Cardiac fibroblast (primary cell): ENCODE results near the gene AP2A2.

Experiments used
- DNase-seq, 2 donors: peaks; one replicate each; pipeline versions ENCODE4 v3.0.0 to v3.0.0-alpha.2; 2010; ENCODE audit warnings: low read depth in 2 of 2
- H3K4me3 ChIP-seq, 2 donors: replicated peaks in 1 of 2; 1 replicate in 1 of 2; 2 replicates in 1 of 2; pipeline ENCODE4 v1.5.1; 2011; ENCODE audit warnings: low read depth in 2 of 2, low read length in 2 of 2, mild to moderate bottlenecking in 2 of 2, moderate library complexity in 1 of 2
- CTCF ChIP-seq: IDR thresholded peaks from one replicate; pipeline ENCODE4 v1.5.1; 2011; ENCODE audit warnings: low read depth, mild to moderate bottlenecking, low read length, inconsistent platforms

The AP2A2 gene

GRCh38 chr11:890794-891540, 34.7 kb upstream of the AP2A2 start:
- DNase-seq: no peak
- no peak overlapping the region for H3K4me3 ChIP-seq
- TF ChIP-seq CTCF: no peak

GRCh38 chr11:893008-893654, 32.5 kb upstream of the AP2A2 start:
- DNase-seq: no peak
- H3K4me3 ChIP-seq: no peak overlapping the region
- no peak for TF ChIP-seq CTCF

GRCh38 chr11:894575-895201, 31.0 kb upstream of the AP2A2 start:
- peak; percentile 2 for TF ChIP-seq CTCF
- H3K4me3 ChIP-seq: no peak overlapping the region
- DNase-seq: no peak

- DNase-seq: no peak
- no peak for TF ChIP-seq CTCF
Measured at GRCh38 chr11:895331-896110, 30.1 kb upstream of the AP2A2 start.

GRCh38 chr11:897253-898142, 28.2 kb upstream of the AP2A2 start:
- DNase-seq: no peak
- no peak for TF ChIP-seq CTCF
- no peak overlapping the region for H3K4me3 ChIP-seq

More at GRCh38 chr11:895331-896110, 30.1 kb upstream of the AP2A2 start:
- no peak overlapping the region for H3K4me3 ChIP-seq

- peak; percentile 37 for TF ChIP-seq CTCF
- peak; percentile 13 to 51 for DNase-seq
- no peak overlapping the region for H3K4me3 ChIP-seq
Measured at GRCh38 chr11:898143-898511, 27.5 kb upstream of the AP2A2 start.
